Thymus (tissue), 11 donors: ENCODE results near the gene IPPK. TPM values are rescaled to one million over a fixed set of nuclear protein-coding genes. Genes with fewer than 3 reads are reported as not detected.

Source experiments
- DNase-seq, 9 donors: peaks; one replicate each; pipeline ENCODE4 v3.0.0-alpha.2; 2013; ENCODE audit warnings: low spot score in 9 of 9, low read depth in 6 of 9, missing footprints in 1 of 9
- H3K27ac ChIP-seq, 2 donors: one replicate each; pipeline ENCODE4 v1.5.1; 2013; ENCODE audit warnings: control low read depth in 1 of 2, low read depth in 1 of 2, low read length in 1 of 2, mild to moderate bottlenecking in 1 of 2, moderate library complexity in 1 of 2
- H3K27me3 ChIP-seq, 2 donors: one replicate each; pipeline ENCODE4 v1.5.1; 2013; ENCODE audit warnings: low read length in 1 of 2; ENCODE audit not compliant: control insufficient read depth in 2 of 2, insufficient read depth in 1 of 2
- H3K36me3 ChIP-seq, 2 donors: one replicate each; pipeline ENCODE4 v1.5.1; 2013; ENCODE audit warnings: low read length in 1 of 2, mild to moderate bottlenecking in 1 of 2, moderate library complexity in 1 of 2; ENCODE audit not compliant: control insufficient read depth in 2 of 2, insufficient read depth in 2 of 2
- H3K4me1 ChIP-seq, 2 donors: one replicate each; pipeline ENCODE4 v1.5.1; 2013; ENCODE audit warnings: low read length in 2 of 2; ENCODE audit not compliant: control insufficient read depth in 2 of 2, insufficient read depth in 2 of 2
- H3K4me3 ChIP-seq, 2 donors: one replicate each; pipeline ENCODE4 v1.5.1; 2013; ENCODE audit warnings: low read length in 2 of 2, control low read depth in 1 of 2, mild to moderate bottlenecking in 1 of 2
- H3K9me3 ChIP-seq, 2 donors: one replicate each; pipeline ENCODE4 v1.5.1; 2013; ENCODE audit warnings: low read length in 1 of 2, mild to moderate bottlenecking in 1 of 2; ENCODE audit not compliant: control insufficient read depth in 2 of 2, insufficient read depth in 1 of 2
- WGBS: extraction: QIAGEN DNeasy Blood & Tissue Kit; methylation state at CpG from one replicate; pipeline ENCODE4 v1.1.7; 2013; 5-methylcytosine and 5-hydroxymethylcytosine counted together
- polyA plus RNA-seq: library from polyadenylated mRNA; stranded (reverse); fragments of 200-250 nt; gene quantifications from one replicate; pipeline ENCODE4 v1.2.3, GENCODE V29; 2013
- total RNA-seq: library from RNA; stranded (reverse); fragments of 120-200 nt; gene quantifications from one replicate; pipeline ENCODE4 v1.2.4, GENCODE V29; 2013
- donor health status: healthy.

IPPK gene
- total and polyA plus RNA-seq, 2 donors, result 5.7 to 10.5 TPM

- no peak for DNase-seq
- WGBS, result 98% methylated on average over 5 of the region's 5 CpGs
- no peak overlapping the region for H3K4me3 ChIP-seq
- peak overlapping the region in 1 of 2 donors; percentile 24 for H3K27ac ChIP-seq
- peaks cover 41 to 58% of the 10 kb centered on the region in 2 donors for H3K36me3 ChIP-seq
- no peaks in the 10 kb centered on the region for H3K9me3 ChIP-seq
- peaks cover 0 to 24% of the 10 kb centered on the region in 2 donors for H3K4me1 ChIP-seq
- H3K27me3 ChIP-seq, result no peaks in the 10 kb centered on the region
Measured at GRCh38 chr9:92612292-92612691, 57.6 kb downstream of the IPPK start.

- H3K27ac ChIP-seq, result no peak overlapping the region
Measured at GRCh38 chr9:92611621-92612285, 58.2 kb downstream of the IPPK start.

GRCh38 chr9:92610470-92611420, 59.2 kb downstream of the IPPK start:
- Histone ChIP-seq H3K4me3 (no peak overlapping the region), H3K27ac (no peak overlapping the region), H3K4me1 (peaks cover 0 to 16% of the 10 kb centered on the region in 2 donors), H3K36me3 (peaks cover 36 to 46% of the 10 kb centered on the region in 2 donors), H3K27me3 (no peaks in the 10 kb centered on the region), H3K9me3 (no peaks in the 10 kb centered on the region)
- no peak for DNase-seq
- 98% methylated on average over 32 of the region's 32 CpGs for WGBS

More at GRCh38 chr9:92611621-92612285, 58.2 kb downstream of the IPPK start:
- Histone ChIP-seq H3K4me3 (no peak overlapping the region), H3K9me3 (no peaks in the 10 kb centered on the region), H3K36me3 (peaks cover 38 to 52% of the 10 kb centered on the region in 2 donors), H3K27me3 (no peaks in the 10 kb centered on the region), H3K4me1 (peaks cover 0 to 18% of the 10 kb centered on the region in 2 donors)
- DNase-seq, result no peak
- WGBS, result 88% methylated on average over 10 of the region's 10 CpGs

- H3K9me3 ChIP-seq, result peaks cover 0 to 6% of the 10 kb centered on the region in 2 donors
- H3K4me1 ChIP-seq, result peaks cover 0 to 16% of the 10 kb centered on the region in 2 donors
- 91% methylated on average over 11 of the region's 11 CpGs for WGBS
- H3K4me3 ChIP-seq, result no peak overlapping the region
- H3K27ac ChIP-seq, result peak overlapping the region in 1 of 2 donors; percentile 57
- H3K36me3 ChIP-seq, result peaks cover 22 to 31% of the 10 kb centered on the region in 2 donors
- H3K27me3 ChIP-seq, result no peaks in the 10 kb centered on the region
- no peak for DNase-seq
Measured at GRCh38 chr9:92608909-92609445, 61.0 kb downstream of the IPPK start.

GRCh38 chr9:92608241-92608908, 61.6 kb downstream of the IPPK start:
- 93% methylated on average over 10 of the region's 10 CpGs for WGBS
- Histone ChIP-seq H3K36me3 (peaks cover 21 to 25% of the 10 kb centered on the region in 2 donors), H3K9me3 (peaks cover 0 to 12% of the 10 kb centered on the region in 2 donors), H3K27me3 (no peaks in the 10 kb centered on the region), H3K27ac (peak overlapping the region in 1 of 2 donors; percentile 78), H3K4me1 (peaks cover 0 to 16% of the 10 kb centered on the region in 2 donors), H3K4me3 (no peak overlapping the region)
- DNase-seq, result no peak

- peaks cover 0 to 16% of the 10 kb centered on the region in 2 donors for H3K4me1 ChIP-seq
- 87% methylated on average over 4 of the region's 4 CpGs for WGBS
- peaks cover 17 to 19% of the 10 kb centered on the region in 2 donors for H3K36me3 ChIP-seq
Measured at GRCh38 chr9:92607773-92608172, 62.2 kb downstream of the IPPK start.

GRCh38 chr9:92607088-92607487, 62.8 kb downstream of the IPPK start:
- H3K36me3 ChIP-seq, result peaks cover 13 to 15% of the 10 kb centered on the region in 2 donors
- peaks cover 0 to 16% of the 10 kb centered on the region in 2 donors for H3K4me1 ChIP-seq
- peaks cover 0 to 12% of the 10 kb centered on the region in 2 donors for H3K9me3 ChIP-seq
- H3K27me3 ChIP-seq, result no peaks in the 10 kb centered on the region
- WGBS, result 79% methylated on average over 2 of the region's 2 CpGs
- no peak overlapping the region for H3K4me3 ChIP-seq
- DNase-seq, result no peak
- no peak overlapping the region for H3K27ac ChIP-seq

More at GRCh38 chr9:92607773-92608172, 62.2 kb downstream of the IPPK start:
- no peak overlapping the region for H3K4me3 ChIP-seq
- H3K9me3 ChIP-seq, result peaks cover 0 to 12% of the 10 kb centered on the region in 2 donors
- no peaks in the 10 kb centered on the region for H3K27me3 ChIP-seq
- no peak for DNase-seq
- peak overlapping the region; percentile 3 to 78 for H3K27ac ChIP-seq

- Histone ChIP-seq H3K27me3 (no peaks in the 10 kb centered on the region), H3K36me3 (peaks cover 0 to 6% of the 10 kb centered on the region in 2 donors), H3K9me3 (peaks cover 0 to 12% of the 10 kb centered on the region in 2 donors), H3K4me3 (no peak overlapping the region), H3K27ac (no peak overlapping the region), H3K4me1 (peaks cover 0 to 10% of the 10 kb centered on the region in 2 donors)
- DNase-seq, result no peak
- 95% methylated on average over 5 of the region's 5 CpGs for WGBS
Measured at GRCh38 chr9:92605224-92605623, 64.7 kb downstream of the IPPK start.
